Stimulated activated CD4-positive, alpha-beta T cell treated with anti-CD3 and anti-CD28 coated beads, Interleukin-1b, Interleukin-23, amount 100 ng/mL, for 48 hours (primary cell): ENCODE results near the gene AGFG1.

Experiments
- DNase-seq: peaks from one replicate; pipeline ENCODE4 v3.0.0-alpha.2; 2020

The AGFG1 gene

DNA sequence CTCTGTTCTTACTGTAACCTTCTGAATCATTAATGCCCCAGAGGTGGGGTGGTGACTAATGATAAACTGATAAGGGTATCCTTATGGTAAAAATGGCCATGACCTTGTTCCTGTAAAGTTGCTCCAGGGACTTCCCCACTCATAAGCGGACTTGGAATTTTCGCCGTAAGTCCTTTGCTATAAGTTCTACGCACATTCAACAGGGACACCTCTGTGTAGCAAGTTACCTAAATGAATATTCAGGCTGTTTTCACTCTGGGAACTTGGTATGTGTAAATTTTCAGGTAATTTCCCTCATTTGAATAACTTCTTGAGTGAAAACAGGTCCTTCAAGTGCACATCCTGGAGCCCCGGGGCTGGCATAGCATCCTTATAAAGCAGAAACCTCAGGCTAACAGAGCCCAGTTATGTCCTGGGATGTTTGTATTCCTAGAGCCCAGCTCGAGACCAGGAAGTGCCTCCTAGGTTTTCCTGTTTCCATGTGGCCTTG, 9.4 kb upstream of the AGFG1 start:
- DNase-seq, result peak; percentile 55

- peak; percentile 47 for DNase-seq
These were observed 8.7 kb upstream of the AGFG1 start for GRCh38 chr2:227462972-227463931.

DNA sequence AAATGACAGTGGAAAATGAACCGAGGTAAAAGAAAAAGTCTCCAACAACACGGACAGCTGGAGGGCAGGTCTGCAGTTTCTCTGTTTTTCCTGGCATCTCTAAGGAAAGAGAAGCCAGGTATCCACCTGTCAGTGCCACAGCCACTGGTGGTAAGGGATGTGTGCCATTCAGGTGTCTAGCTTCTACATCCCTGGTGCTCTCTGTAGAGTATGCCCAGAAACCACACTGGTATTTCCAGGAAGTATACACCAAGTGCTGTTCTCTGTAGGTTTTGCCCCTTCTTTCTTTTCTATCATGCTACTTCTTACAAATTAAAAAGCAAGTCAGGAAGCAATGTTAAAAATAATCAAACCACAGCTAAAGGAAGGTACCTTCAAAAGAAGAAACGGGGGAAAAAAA, 7.6 kb upstream of the AGFG1 start:
- DNase-seq, result no peak

DNA sequence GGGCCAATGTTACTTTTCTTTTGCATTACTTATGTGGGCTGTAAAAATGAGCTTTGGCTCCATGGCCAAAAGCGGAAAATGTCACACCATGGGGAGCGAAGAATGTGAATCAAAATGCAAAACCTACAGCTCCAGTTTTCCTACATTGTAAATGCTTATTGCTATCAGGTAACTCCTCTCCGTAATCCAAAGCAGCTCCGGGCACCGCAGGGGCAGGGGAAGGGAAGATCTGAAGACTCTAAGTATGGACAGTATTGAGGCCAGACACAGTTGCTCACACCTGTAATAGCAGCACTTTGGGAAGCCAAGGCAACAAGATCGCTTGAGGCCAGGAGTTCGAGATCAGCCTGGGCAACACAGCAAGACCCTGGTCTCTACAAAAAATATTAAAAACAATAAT, 7.1 kb upstream of the AGFG1 start:
- no peak for DNase-seq

DNA sequence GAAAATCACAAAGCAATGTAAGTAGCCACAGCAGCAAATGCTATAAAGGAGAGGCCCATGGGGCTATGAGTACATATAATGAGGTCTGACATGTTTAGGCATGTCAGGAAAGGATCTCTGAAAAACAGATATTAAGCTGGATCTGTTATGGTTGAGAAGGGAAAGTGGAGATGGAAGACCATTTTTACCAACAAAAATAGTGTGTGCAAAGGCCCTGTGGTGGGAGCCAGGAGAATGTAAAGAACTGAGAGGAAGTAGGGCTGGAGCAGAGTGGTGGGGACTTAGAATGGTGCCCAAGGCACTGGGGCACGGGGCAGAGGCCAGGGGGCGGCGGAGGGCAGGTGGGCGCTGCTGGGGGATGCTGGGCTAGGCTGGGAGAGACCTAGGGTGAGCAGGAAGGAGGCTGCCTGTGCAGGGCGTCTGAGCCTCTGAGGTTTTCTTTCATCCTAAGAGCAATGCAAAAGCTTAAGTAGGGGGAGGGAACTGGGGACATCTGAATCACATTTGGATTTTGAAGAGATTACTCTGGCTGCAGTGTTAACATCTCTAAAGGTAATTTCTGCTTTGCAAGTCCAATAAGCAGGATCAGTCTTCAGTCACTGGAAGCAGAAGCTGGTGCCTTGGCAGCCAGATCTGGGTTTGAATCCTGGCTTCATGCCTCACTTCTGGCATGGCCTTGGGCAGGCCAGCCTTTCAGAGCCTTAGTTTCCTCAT, 4.9 kb upstream of the AGFG1 start:
- DNase-seq, result no peak

DNA sequence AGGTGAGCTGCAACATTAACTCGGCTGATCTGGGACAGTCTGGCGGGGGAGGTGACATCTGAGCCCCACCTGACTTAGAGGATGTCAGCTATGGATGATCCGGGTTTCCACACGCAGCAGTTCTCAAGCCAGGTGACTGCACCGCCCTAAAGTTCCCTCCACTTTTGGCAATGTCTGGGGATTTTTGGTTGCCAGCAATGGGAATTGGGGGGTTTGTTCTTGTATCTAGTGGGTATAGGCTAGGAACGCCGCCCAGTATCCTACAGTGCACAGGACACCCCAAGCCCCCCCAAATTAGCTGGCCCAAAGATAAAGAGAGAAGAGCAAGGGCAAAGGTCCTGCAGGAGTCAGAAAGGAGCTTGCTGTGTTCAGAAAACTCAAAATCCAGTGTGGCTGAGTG, 544 bp upstream of the AGFG1 start:
- DNase-seq, result no peak

GRCh38 chr2:227472265-227473121, 537 bp downstream of the AGFG1 start:
- peak; percentile 44 for DNase-seq

- DNase-seq, result no peak
These were observed 1.1 kb downstream of the AGFG1 start for GRCh38 chr2:227473122-227473461.

GRCh38 chr2:227473806-227474205, 1.9 kb downstream of the AGFG1 start:
- no peak for DNase-seq

DNA sequence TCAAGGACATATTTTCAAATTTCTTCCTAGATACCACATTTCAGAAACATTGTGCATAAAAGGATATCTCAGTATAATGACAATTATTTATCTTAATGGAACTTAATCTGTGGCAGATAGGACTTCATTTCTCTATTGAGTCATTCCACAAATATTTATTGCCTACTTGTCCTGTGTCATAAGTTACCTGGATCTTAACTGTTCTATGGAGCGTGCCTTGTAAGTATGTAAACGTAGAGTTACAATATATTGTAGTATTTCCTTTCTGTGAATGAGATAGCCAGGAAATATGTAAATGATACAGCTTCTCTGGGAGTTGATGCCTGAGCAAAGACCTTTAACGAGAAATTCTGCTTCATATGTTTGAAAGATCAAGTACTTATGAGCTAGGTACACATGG, 2.5 kb downstream of the AGFG1 start:
- no peak for DNase-seq

GRCh38 chr2:227477291-227477690, 5.3 kb downstream of the AGFG1 start:
- no peak for DNase-seq

- DNase-seq, result no peak
These were observed 8.0 kb downstream of the AGFG1 start for GRCh38 chr2:227479865-227480475.

GRCh38 chr2:227480528-227480927, 8.6 kb downstream of the AGFG1 start:
- no peak for DNase-seq

DNA sequence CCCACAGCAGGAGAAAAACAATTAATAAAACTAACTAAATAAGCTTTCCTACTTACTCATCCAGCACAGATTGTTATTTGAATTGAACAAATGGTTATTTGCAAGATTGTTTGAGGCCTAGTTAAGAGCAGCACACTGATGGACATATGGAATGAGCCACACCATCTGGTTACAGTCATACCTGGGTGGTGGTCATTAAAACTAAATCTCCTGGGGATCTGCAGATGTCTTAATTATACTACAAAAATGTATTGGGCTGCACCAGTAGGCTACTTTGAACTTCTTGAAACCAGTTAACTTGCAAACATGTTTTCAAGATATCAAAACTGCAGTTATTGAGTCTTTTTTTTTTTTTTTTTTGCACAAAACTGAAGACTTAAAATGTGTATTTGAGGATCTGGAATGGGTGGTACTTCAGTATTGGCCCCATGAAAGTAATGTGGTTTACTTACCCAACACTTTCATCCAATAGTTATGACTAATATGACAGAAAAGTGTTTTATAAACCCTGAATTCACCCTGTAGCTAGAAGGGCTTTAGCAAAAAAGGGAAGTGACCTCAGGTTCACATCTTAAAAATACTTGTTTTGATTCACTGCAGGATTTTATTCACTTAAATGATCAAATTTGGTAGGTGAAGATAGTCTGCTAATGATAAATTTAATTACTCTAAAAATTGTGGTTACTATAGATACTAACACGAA, 10.8 kb downstream of the AGFG1 start:
- no peak for DNase-seq

- no peak for DNase-seq
These were observed 13.5 kb downstream of the AGFG1 start for GRCh38 chr2:227485429-227485828.

GRCh38 chr2:227486688-227487087, 14.7 kb downstream of the AGFG1 start:
- no peak for DNase-seq

DNA sequence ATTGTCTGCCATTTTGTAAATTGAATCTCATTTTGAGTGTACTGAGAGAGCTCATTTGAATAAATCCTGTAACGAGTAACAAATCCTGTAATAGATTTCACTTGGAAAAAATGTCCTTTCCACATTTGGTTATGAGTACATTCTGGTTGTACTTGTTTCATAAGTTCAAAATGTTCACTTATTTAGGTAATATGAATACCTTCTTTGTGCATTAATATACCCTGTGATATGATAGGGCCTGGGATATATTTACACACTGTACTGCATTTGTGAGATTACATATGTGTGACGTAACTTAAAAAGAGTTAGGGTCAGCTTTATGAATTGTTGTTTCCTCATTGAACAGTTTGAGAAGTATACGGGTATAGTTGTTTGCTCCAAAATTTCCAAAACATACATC, 16.1 kb downstream of the AGFG1 start:
- no peak for DNase-seq

DNA sequence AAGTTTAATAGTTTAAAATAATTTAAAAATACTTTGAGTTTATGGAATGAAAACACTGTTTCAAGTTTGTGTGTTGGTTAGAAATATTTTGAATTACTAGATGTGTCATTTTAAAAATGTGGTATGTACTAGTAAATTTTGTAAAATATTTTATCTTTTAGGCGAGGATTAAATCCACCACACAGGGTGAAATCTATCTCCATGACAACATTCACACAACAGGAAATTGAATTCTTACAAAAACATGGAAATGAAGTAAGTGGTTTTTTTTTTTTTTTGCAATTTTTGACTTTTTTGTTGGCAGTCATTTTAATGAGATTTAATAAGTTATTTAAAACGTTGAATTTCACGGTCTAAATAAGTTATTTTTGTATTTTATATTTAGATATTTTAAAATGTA, 19.4 kb downstream of the AGFG1 start:
- DNase-seq, result no peak

- no peak for DNase-seq
These were observed 21.6 kb downstream of the AGFG1 start for GRCh38 chr2:227493524-227493923.

GRCh38 chr2:227497158-227497557, 25.2 kb downstream of the AGFG1 start:
- DNase-seq, result no peak

DNA sequence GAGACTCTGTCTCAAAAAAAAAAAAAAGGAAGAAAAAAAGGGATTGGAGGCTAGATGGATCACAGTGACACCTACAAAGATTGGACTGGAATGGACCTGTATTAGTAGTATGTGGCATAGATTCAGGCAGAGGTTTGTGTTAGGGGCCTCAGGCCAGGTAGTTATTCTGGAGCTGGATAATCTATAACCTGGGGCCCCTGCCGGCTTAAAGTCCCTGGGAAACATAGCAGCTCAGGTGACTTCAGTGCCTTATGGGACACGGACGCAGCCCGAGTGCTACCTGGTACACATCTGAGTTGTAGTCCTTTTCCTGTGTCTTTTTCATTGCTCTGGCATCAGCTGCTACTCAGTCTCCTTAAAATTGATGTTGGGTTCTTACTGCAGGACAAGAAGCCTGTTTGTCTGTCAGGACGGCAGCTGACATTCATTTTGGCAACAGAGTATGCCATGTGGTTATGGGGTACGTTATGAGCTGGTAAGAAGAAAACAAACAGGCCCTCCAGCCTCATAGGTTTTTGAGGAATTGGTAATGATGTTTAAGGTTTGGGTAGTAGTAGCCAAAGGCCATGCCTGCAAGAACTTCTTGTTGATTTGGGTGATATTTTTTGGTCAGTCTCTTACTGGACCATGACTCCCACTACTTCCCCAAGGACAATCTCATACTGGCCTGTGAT, 27.8 kb downstream of the AGFG1 start:
- no peak for DNase-seq

DNA sequence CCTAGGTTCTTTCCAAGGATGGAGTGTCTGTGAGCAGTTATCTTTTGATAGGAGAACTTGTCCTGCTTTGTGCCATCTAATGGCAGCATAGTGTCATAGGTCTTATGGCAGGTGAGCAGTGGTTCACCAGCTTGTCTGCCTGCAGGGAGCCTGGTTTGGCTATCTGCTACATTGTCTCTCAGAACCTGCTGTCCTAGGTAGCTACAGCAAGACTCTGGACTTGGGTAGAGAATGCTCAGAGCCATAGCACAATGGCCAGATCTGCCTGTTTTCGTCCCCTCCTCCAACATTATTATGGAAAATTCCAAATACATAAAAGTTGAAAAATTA, 28.3 kb downstream of the AGFG1 start:
- no peak for DNase-seq
